ENCODE results near the gene ESPL1. TPM values are rescaled to one million over a fixed set of nuclear protein-coding genes. Genes with fewer than 3 reads are reported as not detected.
A peak's percentile ranks its signal among the peaks of the same experiment; 100 is the strongest.

The ESPL1 gene
- 24.6 and 36.2 TPM in 2 replicates for total RNA-seq (2014; rRNA removed; shearing (Covaris generic); ENCODE audit: low replicate concordance)

GRCh38 chr12:53267999-53268629 is at the start of gene ESPL1:
Gene ESPL1, plus strand, starts transcription at chr12:53268299. Its CDS starts 468 bp downstream, at chr12:53268767.
- in situ Hi-C loops (cut with HindIII; ENCODE audit: low pct_unique_long_range_greater_than_20kb, low sequenced_read_pairs), result no loop called here
- peak; percentile 83 for DNase-seq (ENCODE audit: low read depth)

- in situ Hi-C loops (cut with HindIII; ENCODE audit: low pct_unique_long_range_greater_than_20kb, low sequenced_read_pairs), result loop anchor here (10.0 kb wide), 1 partner anchor 76 kb away; the partner anchor contains the start of genes MYG1 and PFDN5
These were observed 49.4 kb upstream of the ESPL1 start for GRCh38 chr12:53218551-53219291.

GRCh38 chr12:53219292-53219955 is 48.7 kb upstream of the ESPL1 start:
- in situ Hi-C loops (cut with HindIII; ENCODE audit: low pct_unique_long_range_greater_than_20kb, low sequenced_read_pairs), result loop anchor here (10.0 kb wide), 1 partner anchor 75 kb away; the partner anchor contains the start of genes MYG1 and PFDN5
- DNase-seq (ENCODE audit: low read depth), result no peak

More at GRCh38 chr12:53218551-53219291, 49.4 kb upstream of the ESPL1 start:
- DNase-seq (ENCODE audit: low read depth), result no peak

- no peak for DNase-seq (ENCODE audit: low read depth)
- in situ Hi-C loops (cut with HindIII; ENCODE audit: low pct_unique_long_range_greater_than_20kb, low sequenced_read_pairs), result loop anchor here (10.0 kb wide), 1 partner anchor 75 kb away; the partner anchor contains the start of genes MYG1 and PFDN5
These were observed 48.0 kb upstream of the ESPL1 start for GRCh38 chr12:53219956-53220693.

GRCh38 chr12:53220694-53221202 is 47.4 kb upstream of the ESPL1 start:
- in situ Hi-C loops (cut with HindIII; ENCODE audit: low pct_unique_long_range_greater_than_20kb, low sequenced_read_pairs), result no loop called here
- DNase-seq (ENCODE audit: low read depth), result peak; percentile 99

GRCh38 chr12:53221203-53222080 is 46.7 kb upstream of the ESPL1 start:
- peak; percentile 79 for DNase-seq (ENCODE audit: low read depth)
- in situ Hi-C loops (cut with HindIII; ENCODE audit: low pct_unique_long_range_greater_than_20kb, low sequenced_read_pairs), result no loop called here

- DNase-seq (ENCODE audit: low read depth), result no peak
- in situ Hi-C loops (cut with HindIII; ENCODE audit: low pct_unique_long_range_greater_than_20kb, low sequenced_read_pairs), result no loop called here
These were observed 45.9 kb upstream of the ESPL1 start for GRCh38 chr12:53222170-53222721.

GRCh38 chr12:53222806-53223261 is 45.3 kb upstream of the ESPL1 start:
- in situ Hi-C loops (cut with HindIII; ENCODE audit: low pct_unique_long_range_greater_than_20kb, low sequenced_read_pairs), result no loop called here
- no peak for DNase-seq (ENCODE audit: low read depth)

GRCh38 chr12:53223389-53224060 is 44.6 kb upstream of the ESPL1 start:
- DNase-seq (ENCODE audit: low read depth), result no peak
- in situ Hi-C loops (cut with HindIII; ENCODE audit: low pct_unique_long_range_greater_than_20kb, low sequenced_read_pairs), result no loop called here

- DNase-seq (ENCODE audit: low read depth), result no peak
- in situ Hi-C loops (cut with HindIII; ENCODE audit: low pct_unique_long_range_greater_than_20kb, low sequenced_read_pairs), result no loop called here
These were observed 43.8 kb upstream of the ESPL1 start for GRCh38 chr12:53224061-53224896.

- in situ Hi-C loops (cut with HindIII; ENCODE audit: low pct_unique_long_range_greater_than_20kb, low sequenced_read_pairs), result no loop called here
These were observed 43.0 kb upstream of the ESPL1 start for GRCh38 chr12:53224897-53225634.

GRCh38 chr12:53225635-53226424 is 42.3 kb upstream of the ESPL1 start:
- in situ Hi-C loops (cut with HindIII; ENCODE audit: low pct_unique_long_range_greater_than_20kb, low sequenced_read_pairs), result no loop called here
- DNase-seq (ENCODE audit: low read depth), result no peak

More at GRCh38 chr12:53224897-53225634, 43.0 kb upstream of the ESPL1 start:
- DNase-seq (ENCODE audit: low read depth), result no peak

GRCh38 chr12:53226815-53227214 is 41.3 kb upstream of the ESPL1 start:
- in situ Hi-C loops (cut with HindIII; ENCODE audit: low pct_unique_long_range_greater_than_20kb, low sequenced_read_pairs), result no loop called here
- no peak for DNase-seq (ENCODE audit: low read depth)

- in situ Hi-C loops (cut with HindIII; ENCODE audit: low pct_unique_long_range_greater_than_20kb, low sequenced_read_pairs), result no loop called here
- no peak for DNase-seq (ENCODE audit: low read depth)
These were observed 40.8 kb upstream of the ESPL1 start for GRCh38 chr12:53227341-53227740.
